Measurements from ENCODE around the gene PGLYRP2. TPM values are rescaled to one million over a fixed set of nuclear protein-coding genes. Genes with fewer than 3 reads are reported as not detected.
A peak's percentile ranks its signal among the peaks of the same experiment; 100 is the strongest.

PGLYRP2 gene
- total RNA-seq, 1 donor from 2014 or later, result not detected

DNA sequence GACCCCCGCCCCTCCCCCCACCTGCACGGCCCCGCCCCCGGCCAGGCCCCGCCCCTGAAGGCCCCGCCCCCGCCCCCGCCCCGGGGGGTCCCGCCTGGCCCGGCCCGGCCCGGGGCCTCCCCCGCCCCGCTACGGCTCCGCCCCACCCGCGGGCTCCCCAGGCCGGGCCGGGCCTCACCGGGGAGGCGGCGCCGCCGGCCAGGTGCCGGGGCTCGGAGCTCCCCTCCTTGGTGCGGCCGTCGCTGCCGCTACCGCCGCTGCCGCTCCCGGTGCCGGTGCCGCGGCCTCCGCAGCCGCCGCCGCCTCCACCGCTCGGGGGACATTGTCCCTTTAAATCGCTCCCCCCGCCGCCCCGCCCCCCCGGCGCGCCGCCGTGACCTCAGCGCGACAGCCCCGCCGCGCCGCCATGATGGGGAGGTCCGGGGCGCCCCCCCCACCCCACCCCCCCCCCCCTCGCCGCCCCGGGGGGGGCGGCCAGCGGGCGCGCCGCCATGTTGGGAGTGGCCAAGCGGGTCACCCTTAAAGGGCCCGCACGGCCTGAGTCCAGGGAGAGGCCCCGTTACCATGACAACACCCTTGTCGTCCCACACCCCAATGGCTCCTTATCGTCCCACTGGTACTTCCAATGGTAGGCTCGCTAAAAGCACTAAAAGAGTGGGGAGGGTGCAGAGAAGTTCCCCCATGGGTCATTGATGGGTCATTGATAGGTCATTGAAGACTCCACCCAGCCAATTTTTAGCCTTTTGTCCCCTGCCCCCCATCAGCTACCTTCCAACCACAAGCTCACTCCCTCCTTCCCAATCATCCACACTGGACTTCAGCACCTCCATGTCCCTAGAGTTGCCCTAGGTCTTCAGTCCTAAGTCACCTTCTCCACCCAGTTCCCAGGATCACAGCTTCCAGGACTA lies 29.4 kb downstream of the PGLYRP2 start, which contains the start of gene WIZ:
WIZ (minus strand) TSS at position 337 of the 908 bp plus-strand sequence. CDS start 1,649 bp downstream, outside the sequence.
- TF ChIP-seq, protein P1, sequence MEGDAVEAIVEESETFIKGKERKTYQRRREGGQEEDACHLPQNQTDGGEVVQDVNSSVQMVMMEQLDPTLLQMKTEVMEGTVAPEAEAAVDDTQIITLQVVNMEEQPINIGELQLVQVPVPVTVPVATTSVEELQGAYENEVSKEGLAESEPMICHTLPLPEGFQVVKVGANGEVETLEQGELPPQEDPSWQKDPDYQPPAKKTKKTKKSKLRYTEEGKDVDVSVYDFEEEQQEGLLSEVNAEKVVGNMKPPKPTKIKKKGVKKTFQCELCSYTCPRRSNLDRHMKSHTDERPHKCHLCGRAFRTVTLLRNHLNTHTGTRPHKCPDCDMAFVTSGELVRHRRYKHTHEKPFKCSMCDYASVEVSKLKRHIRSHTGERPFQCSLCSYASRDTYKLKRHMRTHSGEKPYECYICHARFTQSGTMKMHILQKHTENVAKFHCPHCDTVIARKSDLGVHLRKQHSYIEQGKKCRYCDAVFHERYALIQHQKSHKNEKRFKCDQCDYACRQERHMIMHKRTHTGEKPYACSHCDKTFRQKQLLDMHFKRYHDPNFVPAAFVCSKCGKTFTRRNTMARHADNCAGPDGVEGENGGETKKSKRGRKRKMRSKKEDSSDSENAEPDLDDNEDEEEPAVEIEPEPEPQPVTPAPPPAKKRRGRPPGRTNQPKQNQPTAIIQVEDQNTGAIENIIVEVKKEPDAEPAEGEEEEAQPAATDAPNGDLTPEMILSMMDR (IDR thresholded peaks at IDR 0.05; ENCODE audit: borderline replicate concordance), result no peak
- peak within 1 kb of the TSS; percentile 94 for H3K27ac ChIP-seq (replicated peaks)
- no peaks in the 10 kb centered on the region for H3K9me3 ChIP-seq (replicated peaks)
- intact Hi-C loops (cut with micrococcal nuclease), result no loop called here
- peaks cover 45% of the 10 kb centered on the region for H3K4me1 ChIP-seq
- H3K36me3 ChIP-seq, result no peaks in the 10 kb centered on the region
- H3K4me3 ChIP-seq, result peak within 1 kb of the TSS; percentile 85
- peak; percentile 91 for DNase-seq
- peaks cover 12% of the 10 kb centered on the region for H3K27me3 ChIP-seq (ENCODE audit: low read depth)

DNA sequence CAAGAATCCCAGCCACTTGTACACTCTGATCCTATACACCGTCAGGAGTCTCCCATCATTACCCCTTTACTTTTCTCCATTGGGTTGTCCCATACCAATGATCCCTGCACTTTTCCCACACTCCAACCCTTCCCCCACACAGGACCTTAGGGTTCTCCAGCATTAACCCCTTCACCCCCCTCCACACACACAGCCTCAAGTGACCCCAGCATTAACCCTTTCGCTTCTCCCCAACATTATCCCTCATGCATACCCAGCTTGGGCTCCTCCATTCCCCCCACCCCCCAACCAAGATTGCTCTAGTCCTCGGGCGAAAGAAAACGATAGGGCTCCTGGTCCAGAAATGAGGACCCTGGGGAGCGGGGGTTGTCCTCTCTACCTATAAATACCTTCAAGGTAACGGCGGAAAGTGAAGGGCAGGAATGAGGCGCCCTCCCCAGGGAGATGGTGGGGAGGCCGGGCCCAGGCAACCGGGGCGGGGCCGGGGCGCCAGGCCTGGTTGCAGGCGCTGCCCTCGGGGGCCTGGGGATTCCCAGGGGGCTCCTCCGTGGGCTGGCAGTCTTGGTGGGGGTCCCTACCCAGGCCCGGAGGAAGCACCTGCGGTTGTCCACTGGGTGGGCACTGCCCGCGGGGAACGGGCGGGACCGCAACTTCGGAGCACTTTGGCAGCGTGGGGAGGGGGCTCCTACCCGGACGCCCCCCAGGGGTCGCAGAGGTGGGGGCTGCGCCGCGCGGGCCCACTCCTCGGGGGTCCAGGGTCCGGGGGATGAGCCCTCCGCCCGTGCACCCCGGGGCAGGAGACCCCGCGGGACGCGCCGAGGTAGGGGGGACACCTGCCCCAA lies 30.3 kb downstream of the PGLYRP2 start:
- Histone ChIP-seq H3K27ac (replicated peaks) (peak overlapping the region; percentile 94), H3K9me3 (replicated peaks) (no peaks in the 10 kb centered on the region), H3K36me3 (no peaks in the 10 kb centered on the region), H3K4me3 (peak overlapping the region; percentile 85), H3K4me1 (peaks cover 54% of the 10 kb centered on the region), H3K27me3 (ENCODE audit: low read depth) (peaks cover 4% of the 10 kb centered on the region)
- DNase-seq, result no peak
- intact Hi-C loops (cut with micrococcal nuclease), result no loop called here
- TF ChIP-seq, protein P1 (IDR thresholded peaks at IDR 0.05; ENCODE audit: borderline replicate concordance), result no peak

DNA sequence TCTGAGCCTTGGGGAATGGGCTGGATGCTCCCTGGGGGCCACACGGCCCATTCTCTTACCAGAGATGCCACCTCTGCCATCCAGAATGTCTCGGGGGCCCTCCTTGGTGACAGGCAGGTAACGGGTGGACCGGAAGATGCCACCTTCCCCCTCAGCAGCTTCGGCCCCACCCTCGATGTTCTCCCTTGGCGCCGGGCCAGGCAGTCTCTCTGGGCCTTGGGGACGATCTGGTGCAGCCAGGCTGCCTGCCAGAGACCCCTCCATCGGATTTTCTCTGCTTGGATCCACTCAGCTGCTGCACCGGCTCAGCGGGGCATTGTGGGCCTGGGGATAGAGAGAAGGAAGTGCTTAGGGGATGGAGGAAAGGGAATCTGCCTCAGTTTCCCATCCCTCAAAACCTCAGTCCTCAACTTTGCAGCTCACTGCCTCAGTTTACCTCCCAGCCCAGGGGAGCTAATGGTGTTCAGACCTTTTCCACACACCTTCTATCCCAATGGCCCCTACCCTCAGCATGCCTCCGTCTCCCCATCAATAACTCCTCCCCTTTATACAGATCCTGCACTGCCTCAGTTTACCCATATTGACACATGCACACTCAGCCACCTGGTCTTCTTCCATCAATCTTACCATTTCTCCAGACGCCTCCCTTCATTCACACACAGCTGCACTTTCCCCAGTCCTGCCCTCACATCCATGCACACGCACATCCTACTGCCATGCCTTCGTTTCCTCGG lies 31.1 kb downstream of the PGLYRP2 start:
- intact Hi-C loops (cut with micrococcal nuclease), result no loop called here
- Histone ChIP-seq H3K9me3 (replicated peaks) (no peaks in the 10 kb centered on the region), H3K36me3 (no peaks in the 10 kb centered on the region), H3K4me1 (peaks cover 57% of the 10 kb centered on the region), H3K27me3 (ENCODE audit: low read depth) (no peaks in the 10 kb centered on the region), H3K4me3 (peak overlapping the region; percentile 85), H3K27ac (replicated peaks) (peak overlapping the region; percentile 94)
- TF ChIP-seq, protein P1 (IDR thresholded peaks at IDR 0.05; ENCODE audit: borderline replicate concordance), result no peak
- no peak for DNase-seq

DNA sequence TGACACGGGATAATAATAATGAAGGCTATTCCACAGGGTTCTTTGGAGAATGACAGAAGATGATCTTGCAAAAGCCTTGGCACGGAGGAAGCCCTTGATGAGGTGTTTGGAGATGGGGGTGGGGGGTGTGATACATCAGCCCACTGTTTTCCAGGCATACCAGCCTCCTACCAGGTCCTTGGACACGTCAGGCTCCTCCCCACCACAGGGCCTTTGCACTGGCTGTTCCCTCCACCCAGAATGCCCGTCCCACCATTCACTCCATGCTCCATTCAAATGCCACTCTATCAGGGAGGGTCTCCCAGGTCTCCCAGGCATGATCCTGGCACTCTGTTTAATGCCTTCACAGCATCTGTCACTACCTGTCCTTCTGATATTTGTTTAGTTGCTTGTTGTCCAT lies 32.2 kb downstream of the PGLYRP2 start:
- DNase-seq, result no peak
- Histone ChIP-seq H3K9me3 (replicated peaks) (no peaks in the 10 kb centered on the region), H3K4me1 (peaks cover 61% of the 10 kb centered on the region), H3K36me3 (no peaks in the 10 kb centered on the region), H3K27me3 (ENCODE audit: low read depth) (no peaks in the 10 kb centered on the region), H3K27ac (replicated peaks) (peak overlapping the region; percentile 94), H3K4me3 (no peak overlapping the region)
- intact Hi-C loops (cut with micrococcal nuclease), result no loop called here
- TF ChIP-seq, protein P1 (IDR thresholded peaks at IDR 0.05; ENCODE audit: borderline replicate concordance), result no peak

Measured in left ventricle myocardium inferior (tissue), 1 donor.